GM12878 (cell line): ENCODE data around the gene MYH7. TPM values are rescaled to one million over a fixed set of nuclear protein-coding genes. Genes with fewer than 3 reads are reported as not detected.

Source experiments
- ATAC-seq: fragments of 200-7000 bp; cut with Tn5 transposase; 3 replicates; pipeline ENCODE4 v1.9.1; 2020; ENCODE audit warnings: mild to moderate bottlenecking, moderate library complexity
- BruUV-seq: library from RNA; stranded (reverse); fragments of 400-500 nt; replicated peaks from 2 replicates; lab custom pipeline; 2021; lab: Mats Ljungman, UMichigan
- CTCF ChIA-PET: fragments of 300-600 bp; sonication (Branson Sonifier 250); formaldehyde crosslinking; extraction: SDS; loops from one replicate; lab custom pipeline; 2021; ENCODE audit warnings: inconsistent platforms; lab: Yijun Ruan, JAX
- POLR2A ChIA-PET: fragments of 350-600 bp; formaldehyde crosslinking; extraction: SDS; loops from one replicate; lab custom pipeline; 2021; ENCODE audit warnings: inconsistent platforms; lab: Charles Lee
- RAD21 ChIA-PET: fragments of 300-600 bp; sonication (Branson Sonifier 250); formaldehyde crosslinking; loops from one replicate; lab custom pipeline; 2023; ENCODE audit warnings: antibody characterized with exemption; ENCODE audit not compliant: unreplicated experiment; lab: Charles Lee
- SMC1A ChIA-PET: fragments of 300-600 bp; sonication (Branson Sonifier 250); formaldehyde crosslinking; loops from one replicate; lab custom pipeline; 2023; ENCODE audit not compliant: unreplicated experiment, uncharacterized antibody; lab: Charles Lee
- DNase-seq: peaks from one replicate; pipeline ENCODE4 v3.0.0-alpha.2; 2011; ENCODE audit warnings: low read depth, low spot score
- FAIRE-seq: peaks from 3 replicates; lab custom pipeline; 2011; peaks lifted over from hg19 to GRCh38; lab: Jason Lieb, UNC
- H2AFZ ChIP-seq: 2 replicates; pipeline ENCODE4 v1.6.0; 2011; ENCODE audit warnings: low read depth, low read length, control low read depth; ENCODE audit not compliant: control insufficient read depth
- H3K27ac ChIP-seq: 2 replicates; pipeline ENCODE4 v1.5.1; 2011; ENCODE audit warnings: control low read depth; ENCODE audit not compliant: control insufficient read depth, insufficient read depth
- H3K27me3 ChIP-seq, 2 experiments: replicated peaks in 1 of 2; 2 replicates each; pipeline versions ENCODE4 v1.6.0 to v1.6.1; 2011; ENCODE audit warnings: low read length in 1 of 2; ENCODE audit not compliant: control insufficient read depth in 2 of 2, insufficient read depth in 2 of 2
- H3K36me3 ChIP-seq, 2 experiments: 2 replicates each; pipeline ENCODE4 v1.5.1; 2011; ENCODE audit warnings: low read length in 1 of 2; ENCODE audit not compliant: control insufficient read depth in 2 of 2, insufficient read depth in 2 of 2
- H3K4me1 ChIP-seq: 2 replicates; pipeline ENCODE4 v1.6.1; 2011; ENCODE audit warnings: mild to moderate bottlenecking, low read length, moderate library complexity, mixed read lengths; ENCODE audit not compliant: control insufficient read depth, insufficient read depth
- H3K4me2 ChIP-seq: 2 replicates; pipeline ENCODE4 v1.6.0; 2011; ENCODE audit warnings: control low read depth; ENCODE audit not compliant: control insufficient read depth, insufficient read depth
- H3K4me3 ChIP-seq: fragments of 200-600 bp; sonication (generic); 2 replicates; pipeline ENCODE4 v1.5.1; 2016
- H3K79me2 ChIP-seq: 2 replicates; pipeline ENCODE4 v1.6.0; 2011; ENCODE audit warnings: low read length; ENCODE audit not compliant: control insufficient read depth, insufficient read depth
- H3K9ac ChIP-seq: 2 replicates; pipeline ENCODE4 v1.8.0; 2011; ENCODE audit warnings: low read length, control low read depth, mixed read lengths; ENCODE audit not compliant: control insufficient read depth, insufficient read depth
- H3K9me3 ChIP-seq: replicated peaks from 3 replicates; pipeline ENCODE4 v1.5.1; 2011; ENCODE audit warnings: mild to moderate bottlenecking, low read length; ENCODE audit not compliant: control insufficient read depth, insufficient read depth
- H4K20me1 ChIP-seq: 2 replicates; pipeline ENCODE4 v1.6.0; 2011; ENCODE audit not compliant: control insufficient read depth, insufficient read depth
- ZNF384 ChIP-seq: IDR thresholded peaks from 2 replicates; pipeline ENCODE4 v1.6.1; 2012; ENCODE audit warnings: low read depth, mild to moderate bottlenecking, low read length, improper control_type of control experiment, borderline replicate concordance
- WGBS: methylation state at CpG from one replicate; pipeline ENCODE4 v1.1.6; 2016; ENCODE audit warnings: low lambda C conversion rate; ENCODE audit not compliant: insufficient replicate concordance, insufficient coverage; ENCODE audit errors: missing lambda C conversion rate; 5-methylcytosine and 5-hydroxymethylcytosine counted together
- in situ Hi-C: fragments of 300-500 bp; cut with MboI; formaldehyde crosslinking; loops from 9 replicates; pipeline ENCODE4 v1.14.3; 2018; ENCODE audit warnings: mixed read lengths
- intact Hi-C: fragments of 100-400 bp; cut with micrococcal nuclease; formaldehyde crosslinking; loops from one replicate; pipeline ENCODE4 v1.14.2; 2022; ENCODE audit not compliant: unreplicated experiment
- polyA plus RNA-seq, 11 experiments: library from polyadenylated mRNA; depleted of rRNA in 4 of 11; unstranded in 6 of 11; stranded (reverse) in 5 of 11; fragments of >200 nt; fragmentation: Nextera tagmentation in 4 of 11; fragmentation: Illumina TruSeq in 1 of 11; extraction: Ambion mirVana in 4 of 11; extraction: Trizol in 1 of 11; gene quantifications; 1 replicate in 1 of 11; 2 replicates in 10 of 11; pipeline versions ENCODE4 v1.2.1 to v1.2.3, GENCODE V29; 2011 to 2016; ENCODE audit warnings: inconsistent platforms in 2 of 11, missing spikeins in 2 of 11, low read depth in 1 of 11
- total RNA-seq, 4 experiments: library from RNA; depleted of rRNA in 3 of 4; stranded (reverse); fragments of >200 nt in 3 of 4; fragmentation: Illumina TruSeq in 1 of 4; extraction: Trizol in 1 of 4; gene quantifications; 2 replicates each; pipeline versions ENCODE4 v1.2.1 to v1.2.3, GENCODE V29; 2013 to 2021
- TF ChIP-seq, protein P1 (sequence below): fragments of 450-650 bp; conservative IDR thresholded peaks from 2 replicates; pipeline ENCODE4 v1.6.1; 2017; ENCODE audit warnings: mild to moderate bottlenecking, moderate library complexity

Gene MYH7
- total and polyA plus RNA-seq, 10 of the 15 experiments (the other 5 are each of a cell fraction or from before 2014, with no cell fraction given) = 0.04 to 0.10 (median 0.05) TPM; not detected in 4

DNA sequence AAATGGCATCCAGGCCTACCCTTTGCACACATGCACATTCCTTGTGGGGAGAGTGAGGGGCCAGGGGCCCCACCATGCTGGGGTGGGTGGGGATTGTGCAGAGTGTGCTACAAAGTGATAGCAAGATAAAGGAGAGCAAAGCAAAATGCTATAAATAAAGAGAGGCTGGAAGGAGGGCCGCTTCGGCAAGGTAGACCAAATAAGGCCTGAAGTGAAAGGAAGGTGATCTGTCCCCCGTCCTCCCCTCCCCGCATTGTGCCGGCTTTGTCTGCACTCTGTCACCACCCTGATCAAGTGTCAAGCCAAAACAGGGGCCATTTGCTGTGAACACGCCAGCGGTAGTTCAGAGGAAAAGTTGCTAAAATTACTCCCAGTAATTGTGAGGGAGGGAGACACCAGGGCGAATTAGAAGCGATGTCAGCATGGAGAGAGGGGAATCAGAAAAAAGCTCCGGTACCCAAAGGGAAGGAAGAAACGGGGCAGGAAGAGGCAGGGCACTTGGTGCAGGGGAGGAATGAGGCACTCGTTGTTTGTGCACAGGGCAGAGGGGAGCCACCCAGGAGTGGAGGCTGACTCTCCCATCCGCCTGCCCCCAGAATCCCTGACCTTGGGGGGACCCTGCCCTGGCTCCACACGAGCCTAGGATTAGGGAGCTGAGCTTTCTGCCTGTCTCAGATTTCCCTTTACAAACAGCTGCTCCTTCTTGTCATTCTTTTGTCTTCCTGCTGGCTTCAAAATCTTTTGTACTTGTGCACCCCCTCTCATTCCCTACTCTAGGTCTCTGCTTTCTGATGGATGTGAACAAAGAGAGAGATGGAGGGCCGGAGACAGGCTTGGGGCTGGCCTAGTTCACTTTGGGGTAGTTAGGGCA lies 2.9 kb upstream of the MYH7 start:
- Histone ChIP-seq H3K27ac (no peak overlapping the region), H3K9ac (no peak overlapping the region), H3K4me1 (no peaks in the 10 kb centered on the region), H4K20me1 (no peaks in the 10 kb centered on the region), H3K4me3 (no peak overlapping the region), H3K27me3 (no peaks in the 10 kb centered on the region; a peak in 2 of 4 replicates), H3K79me2 (no peaks in the 10 kb centered on the region), H3K4me2 (no peak overlapping the region), H3K36me3 (no peaks in the 10 kb centered on the region), H2AFZ (no peak overlapping the region), H3K9me3 (no peaks in the 10 kb centered on the region)
- 32% methylated on average over 15 of the region's 15 CpGs for WGBS
- in situ Hi-C loops (no loop called here), intact Hi-C loops (no loop called here)
- ATAC-seq (no peak), DNase-seq (no peak), FAIRE-seq (no peak)
- RAD21 ChIA-PET = no interaction called here
- SMC1A ChIA-PET = no interaction called here
- CTCF ChIA-PET = no interaction called here
- BruUV-seq = no TSS peak
- TF ChIP-seq ZNF384 = no peak
- POLR2A ChIA-PET = no interaction called here

DNA sequence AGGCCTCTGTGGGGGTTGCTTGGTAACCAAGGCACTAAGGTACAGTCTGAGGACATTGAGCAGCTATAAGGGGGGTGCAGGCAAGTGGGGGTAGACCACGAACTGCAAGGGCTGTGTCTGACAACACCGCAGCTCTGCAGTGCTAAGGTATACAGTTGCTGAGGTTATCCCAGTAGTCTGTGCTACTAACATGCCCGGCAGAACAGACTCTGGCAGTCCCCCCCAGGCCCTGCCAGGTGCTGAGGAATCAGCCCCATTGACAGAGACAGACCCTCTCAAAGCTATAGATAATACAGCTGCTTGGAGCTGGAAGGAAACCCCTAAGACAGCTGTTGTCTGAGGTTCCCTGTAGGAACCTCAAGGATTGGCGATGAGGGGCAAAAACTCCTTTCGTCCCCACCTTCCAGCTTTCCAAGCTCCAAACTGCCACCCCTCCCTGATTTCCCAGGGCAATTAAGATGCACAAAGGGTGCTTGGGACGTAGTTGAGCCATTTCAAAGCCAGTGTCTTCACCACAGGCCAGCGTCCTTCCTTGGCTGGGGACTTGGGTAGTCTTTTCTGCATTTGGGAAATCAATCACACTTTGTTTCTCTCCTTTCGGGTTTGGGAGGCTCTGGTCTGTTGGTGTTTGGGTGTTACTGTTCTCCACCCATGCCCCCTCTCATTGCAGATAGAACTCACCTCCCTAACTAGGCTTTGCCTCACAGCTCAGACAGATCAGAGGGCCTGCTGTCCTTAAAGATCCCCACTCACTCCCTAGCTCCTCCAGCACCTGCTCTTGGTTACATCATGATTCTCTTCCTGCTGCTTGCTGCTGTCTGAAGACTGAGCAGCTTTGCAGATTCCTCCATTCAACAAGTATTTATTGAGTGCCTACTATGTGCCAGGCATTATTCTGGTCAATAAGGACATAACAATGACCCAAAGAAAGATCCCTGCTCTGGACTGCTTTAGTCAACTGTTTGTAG lies 2.0 kb upstream of the MYH7 start:
- ChIA-PET RAD21 (no interaction called here), CTCF (interaction anchor here (0.5 to 1.3 kb wide), 3 partner anchors 17 to 317 kb away, joined by 3 to 4 read pairs (median 3); no protein-coding TSS in a partner anchor), SMC1A (no interaction called here), POLR2A (no interaction called here)
- no peaks in the 10 kb centered on the region for H3K9me3 ChIP-seq
- no peaks in the 10 kb centered on the region for H3K4me1 ChIP-seq
- no peak overlapping the region for H2AFZ ChIP-seq
- no peaks in the 10 kb centered on the region; a peak in 2 of 4 replicates for H3K27me3 ChIP-seq
- ATAC-seq (no peak), DNase-seq (no peak), FAIRE-seq (no peak)
- WGBS = 30% methylated on average over 8 of the region's 8 CpGs
- no peaks in the 10 kb centered on the region for H4K20me1 ChIP-seq
- in situ Hi-C loops = no loop called here
- H3K79me2 ChIP-seq = no peaks in the 10 kb centered on the region
- no peaks in the 10 kb centered on the region for H3K36me3 ChIP-seq
- intact Hi-C loops = no loop called here
- TF ChIP-seq, protein P1, sequence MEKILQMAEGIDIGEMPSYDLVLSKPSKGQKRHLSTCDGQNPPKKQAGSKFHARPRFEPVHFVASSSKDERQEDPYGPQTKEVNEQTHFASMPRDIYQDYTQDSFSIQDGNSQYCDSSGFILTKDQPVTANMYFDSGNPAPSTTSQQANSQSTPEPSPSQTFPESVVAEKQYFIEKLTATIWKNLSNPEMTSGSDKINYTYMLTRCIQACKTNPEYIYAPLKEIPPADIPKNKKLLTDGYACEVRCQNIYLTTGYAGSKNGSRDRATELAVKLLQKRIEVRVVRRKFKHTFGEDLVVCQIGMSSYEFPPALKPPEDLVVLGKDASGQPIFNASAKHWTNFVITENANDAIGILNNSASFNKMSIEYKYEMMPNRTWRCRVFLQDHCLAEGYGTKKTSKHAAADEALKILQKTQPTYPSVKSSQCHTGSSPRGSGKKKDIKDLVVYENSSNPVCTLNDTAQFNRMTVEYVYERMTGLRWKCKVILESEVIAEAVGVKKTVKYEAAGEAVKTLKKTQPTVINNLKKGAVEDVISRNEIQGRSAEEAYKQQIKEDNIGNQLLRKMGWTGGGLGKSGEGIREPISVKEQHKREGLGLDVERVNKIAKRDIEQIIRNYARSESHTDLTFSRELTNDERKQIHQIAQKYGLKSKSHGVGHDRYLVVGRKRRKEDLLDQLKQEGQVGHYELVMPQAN = no peak
- BruUV-seq = no TSS peak
- no peak overlapping the region for H3K9ac ChIP-seq
- H3K4me3 ChIP-seq = no peak overlapping the region
- no peak overlapping the region for H3K27ac ChIP-seq
- no peak overlapping the region for H3K4me2 ChIP-seq
